Right renal pelvis (tissue), 4 donors: ENCODE results near the gene MRPL18. TPM values are rescaled to one million over a fixed set of nuclear protein-coding genes. Genes with fewer than 3 reads are reported as not detected.
A peak's percentile ranks its signal among the peaks of the same experiment; 100 is the strongest.
"Not testable (repeated sequence)": the region's sequence is repeated elsewhere in the genome, so short reads cannot be mapped to it uniquely, and the experiment has no call there.

Source experiments
- DNase-seq, 4 donors: peaks; one replicate each; pipeline ENCODE4 v3.0.0-alpha.2; 2013; ENCODE audit warnings: low read depth in 4 of 4, low spot score in 3 of 4, missing footprints in 1 of 4
- polyA plus RNA-seq, 4 donors: library from polyadenylated mRNA; unstranded; fragments of 120-200 nt; gene quantifications; one replicate each; pipeline ENCODE4 v1.2.1, GENCODE V29; 2013; ENCODE audit not compliant: insufficient read length in 4 of 4

MRPL18 gene
- 10 to 100 TPM; 67.3 to 77.0 (median 67.5) TPM for polyA plus RNA-seq

DNA sequence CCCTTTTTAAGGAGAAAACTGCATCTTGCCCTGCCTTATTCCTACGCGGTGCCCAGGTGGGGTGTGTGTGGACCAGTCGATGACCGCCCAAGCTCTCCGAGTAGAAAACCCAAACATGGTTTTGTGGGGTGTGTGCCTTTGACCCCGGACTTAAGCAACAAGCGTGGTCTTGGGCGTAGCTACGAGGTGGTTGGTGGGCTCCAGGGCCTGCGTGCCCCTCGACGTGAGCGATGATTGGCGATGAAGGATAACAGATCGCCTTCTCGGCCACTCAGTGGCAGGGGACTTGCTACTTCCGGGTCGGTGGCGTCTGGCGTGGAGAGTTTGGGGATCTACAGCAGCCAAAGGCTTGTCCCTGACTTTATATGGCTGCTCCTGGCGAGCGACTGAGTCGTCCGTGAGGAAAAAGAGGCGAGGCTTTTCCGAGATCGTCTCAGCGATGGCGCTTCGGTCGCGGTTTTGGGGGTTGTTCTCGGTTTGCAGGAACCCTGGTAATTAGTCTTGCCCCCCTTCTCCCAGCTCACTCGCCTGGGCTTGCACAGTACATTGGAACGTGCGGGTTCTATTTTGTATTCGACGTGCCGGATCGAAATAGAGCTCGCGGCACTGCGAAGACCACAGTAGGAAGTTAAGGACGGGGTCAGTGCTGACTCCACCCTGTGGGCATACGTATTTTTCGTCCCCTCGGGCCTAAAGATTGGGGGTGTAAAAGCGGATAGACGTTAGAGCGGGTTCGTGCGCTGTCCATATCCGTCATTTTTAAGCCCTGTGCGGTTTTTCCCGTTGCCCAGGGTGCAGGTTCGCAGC, at the start of gene MRPL18:
Gene MRPL18 (plus strand): TSS at position 319 of the 807 bp plus-strand sequence. CDS start 121 bp downstream, at position 440.
- peak; percentile 83 to 93 (median 88) for DNase-seq

DNA sequence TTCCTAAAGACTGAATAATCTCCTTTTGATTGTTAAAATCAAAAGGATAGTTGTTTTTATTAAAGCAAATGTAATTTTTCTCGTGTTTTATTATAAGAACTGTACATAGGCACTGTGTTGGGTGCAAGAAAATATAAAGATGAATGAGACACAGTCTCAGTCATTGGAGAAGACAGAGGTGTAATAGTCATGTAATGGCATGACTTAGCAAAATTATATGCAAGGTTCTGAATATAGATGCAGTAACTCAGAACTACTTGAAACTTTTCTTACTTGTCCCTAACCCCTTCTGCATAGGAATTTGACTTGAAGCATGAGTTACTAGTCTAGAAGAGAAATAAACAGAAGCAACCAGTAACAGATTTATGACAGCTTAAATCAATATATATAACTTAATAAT, 48.1 kb upstream of the MRPL18 start:
- no peak for DNase-seq

- no peak for DNase-seq
Observed at GRCh38 chr6:159745081-159745480, 45.2 kb upstream of the MRPL18 start.

DNA sequence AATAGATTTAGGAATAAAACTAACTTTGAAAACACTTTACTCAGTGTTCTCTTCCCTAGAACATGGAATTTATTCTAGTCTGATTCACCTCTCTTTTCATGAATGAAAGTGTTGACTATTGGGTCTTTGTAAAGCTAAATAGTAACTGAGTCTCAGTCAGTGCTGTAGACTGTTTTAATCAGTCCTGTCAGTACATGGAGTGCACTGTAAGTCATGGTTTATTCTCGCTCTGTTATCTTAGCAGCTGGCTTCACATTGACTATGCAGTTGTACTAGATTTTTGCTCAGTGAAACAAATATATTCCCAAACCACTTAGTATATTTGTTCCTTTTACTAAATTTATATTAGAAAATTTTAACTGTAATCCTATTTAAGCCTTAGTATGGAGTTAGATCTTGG, 43.5 kb upstream of the MRPL18 start:
- DNase-seq = no peak

DNA sequence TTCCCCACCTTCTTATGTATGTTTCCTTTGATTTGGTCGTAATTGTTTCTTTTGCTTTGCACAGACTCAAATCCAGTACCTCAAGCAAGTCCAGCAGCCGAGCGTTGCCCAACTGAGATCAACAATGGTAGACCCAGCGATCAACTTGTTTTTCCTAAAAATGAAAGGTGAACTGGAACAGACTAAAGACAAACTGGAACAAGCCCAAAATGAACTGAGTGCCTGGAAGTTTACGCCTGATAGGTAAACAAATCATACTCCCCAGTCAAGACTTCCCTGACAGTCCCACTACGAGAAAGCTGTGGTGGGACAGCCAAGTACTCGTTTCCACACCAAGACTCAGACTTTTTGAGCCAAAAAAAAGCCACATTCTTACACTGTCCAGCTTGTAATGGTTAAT, 42.1 kb upstream of the MRPL18 start:
- not testable (repeated sequence) for DNase-seq

- DNase-seq = no peak
Observed at GRCh38 chr6:159751448-159751847, 38.8 kb upstream of the MRPL18 start.

- DNase-seq = no peak
Observed at GRCh38 chr6:159753081-159753872, 37.0 kb upstream of the MRPL18 start.

DNA sequence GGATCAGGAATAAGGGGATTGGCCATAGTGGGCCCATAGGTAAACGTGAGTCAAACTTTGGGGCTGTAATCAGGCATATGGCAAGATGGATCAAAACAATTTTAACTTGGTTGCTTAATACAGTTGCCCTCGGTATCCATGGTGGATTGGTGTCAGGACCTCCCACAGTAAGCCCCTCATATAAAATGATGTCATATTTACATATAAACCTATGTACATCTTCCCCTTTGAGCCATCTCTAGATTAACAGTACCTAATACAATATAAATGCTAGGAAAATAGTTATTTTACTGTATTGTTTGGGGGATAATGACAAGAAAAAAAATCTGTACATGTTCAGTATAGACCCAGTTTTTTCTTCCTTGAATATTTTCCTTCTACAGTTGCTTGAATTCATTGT, 35.9 kb upstream of the MRPL18 start:
- DNase-seq = no peak

GRCh38 chr6:159754959-159755914, 35.0 kb upstream of the MRPL18 start:
- no peak for DNase-seq

DNA sequence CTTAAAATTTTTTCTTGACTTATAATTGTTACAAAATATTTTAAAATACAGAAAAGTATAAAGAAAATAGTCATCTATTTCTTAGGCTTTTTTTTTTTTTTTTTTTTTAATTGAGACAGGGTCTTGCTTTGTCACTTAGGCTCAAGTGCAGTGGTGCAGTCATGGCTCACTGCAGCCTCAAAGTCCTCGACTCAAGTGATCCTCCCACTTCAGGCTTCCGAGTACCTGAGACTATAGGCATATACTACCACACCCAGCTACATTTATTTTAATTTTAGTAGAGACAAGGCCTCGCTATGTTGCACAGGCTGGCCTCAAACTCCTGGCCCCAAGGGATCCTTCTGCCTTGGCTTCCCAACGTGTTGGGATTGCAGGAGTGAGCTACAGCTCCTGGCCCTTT, 33.8 kb upstream of the MRPL18 start:
- DNase-seq = no peak

DNA sequence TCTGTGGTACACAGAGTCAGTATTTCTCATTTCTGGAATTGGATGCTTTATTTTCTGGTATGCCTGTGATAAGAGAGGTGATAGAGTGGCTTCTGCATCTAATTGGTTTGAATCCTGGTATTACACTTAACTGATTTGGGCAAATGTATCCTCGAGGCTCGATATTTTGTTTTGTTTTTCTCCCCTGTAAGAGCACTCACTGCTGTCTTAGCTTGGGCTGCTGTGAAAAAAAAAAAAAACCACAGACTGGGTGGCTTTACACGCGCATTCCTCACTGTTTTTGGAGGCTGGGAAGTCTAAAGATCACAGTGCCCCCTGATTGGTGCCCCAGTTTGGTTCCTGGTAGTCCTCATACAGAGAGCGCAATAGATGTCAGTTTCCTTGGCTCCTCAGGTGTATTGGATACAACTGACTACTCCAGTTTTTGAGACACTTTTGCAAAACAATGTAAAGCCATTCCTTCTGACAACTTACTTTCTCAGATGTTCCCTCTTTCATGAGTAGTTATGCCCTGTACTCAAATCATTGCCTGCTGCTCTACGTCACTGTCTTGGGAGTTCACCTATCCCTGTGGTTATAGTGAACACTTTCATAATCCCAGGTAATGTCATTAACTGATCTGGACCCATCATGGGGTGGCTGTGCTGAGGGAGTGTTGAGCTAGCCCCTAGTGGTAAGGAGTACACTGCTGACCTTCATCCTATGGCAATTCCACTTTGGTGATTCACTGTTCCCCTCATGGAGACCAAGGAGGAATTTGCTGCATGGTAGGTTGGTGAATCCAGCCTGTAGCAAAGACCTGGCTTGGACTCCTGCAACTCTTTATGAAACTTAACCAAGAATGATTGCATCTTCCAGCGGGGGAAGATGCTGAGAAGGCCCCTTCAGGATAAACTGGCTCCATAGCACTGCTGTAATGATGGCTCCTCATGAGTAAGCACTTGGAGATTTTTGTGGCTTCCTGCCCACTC, 32.0 kb upstream of the MRPL18 start:
- no peak for DNase-seq

DNA sequence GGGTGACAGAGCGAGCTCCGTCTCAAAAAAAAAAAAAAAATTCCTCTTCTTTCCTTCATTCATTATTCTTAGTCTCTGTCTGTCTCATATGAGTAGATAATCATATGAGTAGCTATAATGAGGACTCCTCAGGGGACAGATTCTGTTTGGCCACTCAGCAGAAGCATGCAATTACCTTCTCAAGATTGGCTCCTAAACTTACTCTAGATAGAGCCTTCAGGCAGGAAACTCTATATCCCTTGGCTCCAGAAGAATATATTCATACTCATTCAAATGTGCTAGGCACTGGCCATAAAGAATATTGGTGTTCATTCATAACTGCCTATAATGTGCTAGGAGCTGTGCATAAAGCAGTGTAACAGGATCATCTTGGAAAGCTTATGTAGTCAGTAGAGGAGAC, 30.6 kb upstream of the MRPL18 start:
- no peak for DNase-seq

DNA sequence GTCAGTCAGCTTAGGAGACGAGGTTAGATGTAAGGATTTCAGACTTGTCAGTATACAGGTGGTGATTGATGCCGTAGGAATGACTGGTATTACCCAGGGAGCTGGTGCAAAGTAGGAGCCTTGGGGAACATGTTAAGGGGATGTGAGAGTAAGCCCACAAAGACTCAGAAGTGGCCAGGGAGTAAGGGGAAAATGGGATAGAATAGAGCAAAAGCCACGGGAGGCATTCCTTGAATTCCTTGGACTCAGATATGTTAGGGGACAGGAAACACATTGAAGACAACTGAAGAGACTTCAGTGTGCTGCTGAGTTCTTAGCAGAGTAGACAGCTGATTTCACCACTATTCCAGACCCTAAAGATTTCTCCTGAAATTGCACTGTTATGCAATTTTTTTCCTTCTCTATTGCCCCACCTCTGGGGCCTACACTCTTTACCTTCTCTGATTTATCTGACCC, 29.6 kb upstream of the MRPL18 start:
- no peak for DNase-seq

DNA sequence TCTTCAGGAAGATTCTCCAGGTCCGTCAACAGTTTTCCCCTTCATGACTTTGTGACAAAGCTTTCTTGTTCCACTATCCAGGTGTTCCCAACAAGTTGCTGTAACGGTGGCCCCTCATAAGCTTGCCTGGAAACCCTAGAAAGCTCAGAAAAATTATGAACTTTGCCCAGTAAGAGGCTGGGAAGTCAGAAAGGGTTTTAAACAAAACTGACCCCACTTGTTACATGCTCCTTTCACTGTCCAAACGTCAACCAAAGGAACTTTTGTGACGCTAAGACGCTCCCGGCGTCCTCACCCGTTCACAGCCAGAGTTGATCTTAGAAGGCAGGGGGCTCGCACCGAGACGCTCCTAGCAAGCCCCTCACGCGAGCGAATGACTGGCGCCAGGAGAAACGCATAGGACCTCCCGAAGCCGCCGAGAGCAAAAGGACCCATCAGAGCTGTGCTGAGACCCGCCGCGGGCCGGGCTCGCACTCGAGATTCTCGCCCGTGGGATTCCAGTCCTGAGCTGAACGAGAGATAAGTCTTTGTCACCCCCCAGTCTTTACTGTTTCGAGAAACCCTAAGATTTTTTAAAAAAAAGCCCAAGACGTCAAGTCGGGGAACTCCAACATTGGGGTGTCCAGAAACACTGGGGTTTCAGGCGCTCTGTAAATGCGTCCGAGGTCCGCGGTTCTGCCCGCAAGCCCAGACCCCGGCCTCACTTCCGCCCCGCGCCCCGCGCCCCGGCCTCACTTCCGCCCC, 29.0 kb upstream of the MRPL18 start:
- peak in 2 of 4 donors; percentile 12 to 32 for DNase-seq

- peak; percentile 81 to 87 (median 82) for DNase-seq
Observed at GRCh38 chr6:159761873-159762680, 28.2 kb upstream of the MRPL18 start, which contains the start of gene ACAT2. Gene ACAT2 (plus strand): TSS chr6:159762045. CDS start chr6:159762088, 43 bp downstream.

DNA sequence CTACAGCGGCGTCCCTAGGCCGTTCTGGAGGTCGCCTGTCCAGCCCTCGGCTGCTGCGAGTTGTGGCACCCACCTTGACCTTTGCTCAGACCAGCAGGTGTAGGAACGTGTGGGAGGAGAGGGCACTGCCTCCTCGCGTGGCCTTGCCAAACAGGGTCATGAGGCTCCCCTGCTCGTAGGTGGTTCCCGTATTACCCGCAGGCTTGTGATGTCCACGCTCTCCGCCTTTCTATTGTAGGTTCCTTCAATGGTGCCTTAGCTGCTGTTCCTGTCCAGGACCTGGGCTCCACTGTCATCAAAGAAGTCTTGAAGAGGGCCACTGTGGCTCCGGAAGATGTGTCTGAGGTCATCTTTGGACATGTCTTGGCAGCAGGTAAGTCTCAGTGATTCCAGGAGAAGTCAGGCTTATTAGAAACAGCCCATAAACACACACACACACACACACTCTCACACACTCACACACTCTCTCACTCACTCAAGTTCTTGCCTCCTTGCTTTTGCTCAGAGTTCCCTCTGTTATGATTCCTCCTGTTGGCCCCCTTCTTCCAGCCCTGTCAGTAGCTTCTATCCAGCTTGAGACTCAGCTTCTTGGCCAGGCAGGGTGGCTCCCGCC, 27.5 kb upstream of the MRPL18 start:
- DNase-seq = no peak

GRCh38 chr6:159766906-159767305, 23.4 kb upstream of the MRPL18 start:
- DNase-seq = no peak
